Measurements from ENCODE around the gene SP2.
"Not testable (repeated sequence)": the region's sequence is repeated elsewhere in the genome, so short reads cannot be mapped to it uniquely, and the experiment has no call there.

SP2 gene

GRCh38 chr17:47918991-47919390 is 23.0 kb downstream of the SP2 start:
- no peak for DNase-seq (ENCODE audit: low spot score)

DNA sequence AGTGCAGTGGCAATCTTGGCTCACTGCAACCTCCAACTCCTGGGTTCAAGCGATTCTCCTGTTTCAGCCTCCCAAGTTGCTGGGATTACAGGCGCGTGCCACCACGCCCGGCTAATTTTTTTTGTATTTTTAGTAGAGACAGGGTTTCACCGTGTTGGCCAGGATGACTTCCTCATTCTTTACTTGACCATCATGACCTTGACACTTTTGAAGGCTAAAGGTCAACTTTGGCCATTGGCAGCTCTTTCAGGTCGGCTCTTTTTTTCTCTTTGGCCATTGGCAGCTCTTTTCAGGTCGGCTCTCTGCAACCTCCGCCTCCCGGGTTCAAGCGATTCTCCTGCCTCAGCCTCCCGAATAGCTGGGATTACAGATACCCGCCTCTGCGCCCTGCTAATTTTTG is 23.9 kb downstream of the SP2 start:
- DNase-seq (ENCODE audit: low spot score), result not testable (repeated sequence)

DNA sequence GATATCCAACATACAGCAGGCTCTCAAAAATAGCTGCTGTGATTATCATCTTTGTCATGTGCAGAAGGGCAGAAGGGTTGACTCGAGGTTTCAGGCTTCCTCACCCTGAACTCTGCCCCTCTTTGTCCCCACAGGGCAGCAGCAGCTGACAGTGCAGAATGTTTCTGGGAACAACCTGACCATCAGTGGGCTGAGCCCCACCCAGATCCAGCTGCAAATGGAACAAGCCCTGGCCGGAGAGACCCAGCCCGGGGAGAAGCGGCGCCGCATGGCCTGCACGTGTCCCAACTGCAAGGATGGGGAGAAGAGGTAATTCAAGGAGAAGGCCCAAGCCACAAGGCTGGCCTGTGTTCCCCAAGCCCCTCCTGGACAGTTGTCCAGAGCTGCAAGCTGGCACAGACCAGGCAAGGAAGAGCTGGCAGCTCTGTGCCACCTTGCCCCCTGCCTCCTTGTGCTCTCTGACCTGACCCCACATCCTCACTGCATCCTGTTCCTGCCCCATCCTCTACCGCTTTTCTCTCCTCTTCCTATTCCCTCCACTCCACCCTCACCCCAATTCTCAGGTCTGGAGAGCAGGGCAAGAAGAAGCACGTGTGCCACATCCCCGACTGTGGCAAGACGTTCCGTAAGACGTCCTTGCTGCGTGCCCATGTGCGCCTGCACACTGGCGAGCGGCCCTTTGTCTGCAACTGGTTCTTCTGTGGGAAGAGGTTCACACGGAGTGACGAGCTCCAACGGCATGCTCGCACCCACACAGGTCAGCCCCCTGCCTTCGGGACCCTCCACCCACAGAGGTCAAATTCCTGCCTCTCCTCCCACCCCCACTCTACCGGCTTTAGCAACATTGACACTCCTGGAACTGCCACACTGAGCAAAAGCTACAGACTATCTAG is 29.0 kb downstream of the SP2 start:
- no peak for DNase-seq (ENCODE audit: low spot score)

DNA sequence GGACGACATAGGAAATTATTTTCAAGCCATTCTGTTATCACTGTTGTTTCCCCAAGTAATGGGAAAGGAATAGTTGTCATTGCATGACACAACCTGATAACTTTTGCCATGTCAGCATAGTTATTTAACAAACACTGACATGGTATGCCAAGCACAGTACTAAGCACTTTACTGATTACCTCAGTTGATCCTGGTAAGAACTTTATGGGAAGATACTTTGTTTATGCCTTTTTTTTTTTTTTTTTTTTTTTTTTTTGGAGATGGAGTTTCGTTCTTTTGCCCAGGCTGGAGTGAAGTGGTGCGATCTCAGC is 29.6 kb downstream of the SP2 start:
- no peak for DNase-seq (ENCODE audit: low spot score)

- no peak for DNase-seq (ENCODE audit: low spot score)
These were observed 31.9 kb downstream of the SP2 start for GRCh38 chr17:47927821-47928400.

GRCh38 chr17:47928415-47928814 is 32.4 kb downstream of the SP2 start:
- DNase-seq (ENCODE audit: low spot score), result no peak

GRCh38 chr17:47929218-47930000 is 33.4 kb downstream of the SP2 start:
- DNase-seq (ENCODE audit: low spot score), result no peak

- no peak for DNase-seq (ENCODE audit: low spot score)
These were observed 35.8 kb downstream of the SP2 start for GRCh38 chr17:47931848-47932247.

GRCh38 chr17:47934856-47935255 is 38.8 kb downstream of the SP2 start:
- no peak for DNase-seq (ENCODE audit: low spot score)

DNA sequence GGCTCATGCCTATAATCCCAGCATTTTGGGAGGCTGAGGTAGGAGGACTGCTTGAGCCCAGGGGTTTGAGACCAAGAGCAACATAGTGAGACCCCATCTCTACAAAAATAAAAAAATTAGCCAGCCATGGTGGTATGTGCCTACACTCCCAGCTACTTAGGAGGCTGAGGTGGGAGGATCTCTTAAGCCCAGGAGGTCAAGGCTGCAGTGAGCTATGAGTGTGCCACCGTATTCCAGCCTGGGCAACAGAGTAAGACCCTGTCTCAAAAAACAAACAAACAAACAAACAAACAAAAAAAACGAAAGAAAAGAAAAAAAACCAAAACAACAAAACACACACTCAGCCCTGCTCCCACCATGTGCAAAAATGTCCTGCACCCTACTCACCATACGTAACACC is 39.4 kb downstream of the SP2 start:
- not testable (repeated sequence) for DNase-seq (ENCODE audit: low spot score)

DNA sequence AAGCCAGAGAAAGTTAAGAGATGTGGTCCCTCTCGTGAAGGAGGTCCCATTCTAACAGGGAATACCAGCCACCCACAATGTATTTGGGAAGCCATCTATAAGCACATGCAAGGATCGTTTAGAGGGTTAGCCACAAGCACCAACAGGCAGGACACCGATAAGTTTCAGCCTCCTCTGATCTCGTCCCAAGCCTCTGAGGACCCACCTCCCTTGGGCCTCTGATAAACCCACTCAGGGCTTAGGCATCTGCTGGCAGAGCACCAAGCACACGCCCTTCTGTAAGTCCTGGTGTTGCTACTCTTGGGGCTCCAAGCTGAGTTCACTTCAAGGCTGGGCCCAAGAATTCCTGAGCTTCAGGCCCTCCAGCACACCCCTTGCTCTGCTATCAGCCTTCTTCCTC is 39.9 kb downstream of the SP2 start:
- no peak for DNase-seq (ENCODE audit: low spot score)

DNA sequence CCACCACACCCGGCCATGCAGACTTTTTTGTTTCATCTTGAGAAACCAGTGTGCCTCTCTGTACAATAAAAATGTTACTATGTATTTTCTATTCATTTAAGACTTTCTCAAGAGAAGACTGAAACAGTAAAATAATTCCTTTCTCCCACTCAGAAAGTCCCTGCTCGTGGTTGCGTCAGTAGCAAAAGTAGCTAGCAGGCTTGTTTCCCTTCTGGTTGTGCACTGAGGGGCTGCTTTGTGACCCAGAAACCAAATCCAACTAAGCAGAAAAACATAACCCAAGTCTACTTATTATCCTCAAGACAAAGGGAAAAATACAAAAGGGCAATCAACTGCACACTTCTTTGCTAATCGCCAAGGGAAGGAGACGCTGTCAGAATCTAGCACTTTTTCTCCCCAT is 41.9 kb downstream of the SP2 start:
- DNase-seq (ENCODE audit: low spot score), result no peak

GRCh38 chr17:47941246-47942095 is 45.4 kb downstream of the SP2 start, which contains the start of gene PNPO:
PNPO (plus strand) TSS chr17:47941571; CDS start chr17:47941676, 105 bp downstream.
- DNase-seq (ENCODE audit: low spot score), result peak; percentile 99

- DNase-seq (ENCODE audit: low spot score), result no peak
These were observed 46.1 kb downstream of the SP2 start for GRCh38 chr17:47942096-47942510.

GRCh38 chr17:47942568-47942967 is 46.5 kb downstream of the SP2 start:
- DNase-seq (ENCODE audit: low spot score), result no peak

DNA sequence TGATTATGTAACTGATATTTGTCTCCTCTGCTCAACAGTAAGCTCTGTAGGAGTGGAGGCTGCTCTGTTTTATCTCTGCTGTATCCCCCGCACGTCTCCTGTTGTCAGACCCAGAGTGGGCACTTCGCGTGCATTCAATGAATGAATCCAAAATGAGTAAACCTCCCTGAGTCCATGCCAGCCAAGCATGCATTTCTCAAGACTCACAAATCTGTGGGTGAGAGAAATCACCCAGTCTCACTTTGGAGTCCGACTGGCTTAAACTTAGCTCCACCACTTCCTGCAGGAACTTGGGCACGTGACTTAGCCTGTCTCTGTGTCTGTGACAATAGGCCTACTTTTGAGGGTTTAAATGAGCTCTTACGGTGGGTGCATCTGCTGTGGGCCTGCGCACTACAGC is 49.0 kb downstream of the SP2 start:
- DNase-seq (ENCODE audit: low spot score), result no peak

GRCh38 chr17:47945529-47946508 is 49.8 kb downstream of the SP2 start:
- DNase-seq (ENCODE audit: low spot score), result no peak

DNA sequence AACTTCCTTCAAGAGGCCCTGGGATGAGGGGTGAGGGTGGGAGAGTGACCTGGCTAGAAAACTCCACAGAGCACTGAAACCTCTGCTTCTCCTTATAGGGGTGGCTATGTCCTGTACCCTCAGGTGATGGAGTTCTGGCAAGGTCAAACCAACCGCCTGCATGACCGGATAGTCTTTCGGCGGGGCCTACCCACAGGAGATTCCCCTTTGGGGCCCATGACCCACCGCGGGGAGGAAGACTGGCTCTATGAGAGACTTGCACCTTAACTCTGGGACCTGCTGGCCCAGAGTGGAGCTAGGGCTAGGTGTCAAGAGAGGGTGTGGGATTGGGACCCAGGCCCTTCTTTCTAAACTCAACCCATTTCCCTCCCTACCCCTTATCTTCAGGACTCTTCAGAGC is 50.5 kb downstream of the SP2 start:
- no peak for DNase-seq (ENCODE audit: low spot score)

- peak; percentile 88 for DNase-seq (ENCODE audit: low spot score)
These were observed 50.9 kb downstream of the SP2 start for GRCh38 chr17:47946929-47947397.

- DNase-seq (ENCODE audit: low spot score), result no peak
These were observed 52.7 kb downstream of the SP2 start for GRCh38 chr17:47948706-47949196.
